Omental fat pad (tissue), 4 donors: Measurements from ENCODE around the gene SLC6A1. TPM values are rescaled to one million over a fixed set of nuclear protein-coding genes. Genes with fewer than 3 reads are reported as not detected.

ENCODE experiments used
- ATAC-seq: fragments of 150-250 bp; one replicate; pipeline ENCODE4 v1.9.1; 2016; ENCODE audit warnings: mild to moderate bottlenecking, moderate library complexity; ENCODE audit not compliant: low FRiP score
- DNase-seq: peaks from one replicate; pipeline ENCODE4 v3.0.0-alpha.2; 2019; ENCODE audit warnings: low spot score
- CTCF ChIP-seq, 3 donors: fragments of 450-650 bp; IDR thresholded peaks; one replicate each; pipeline ENCODE4 v1.5.1; 2016 to 2017; ENCODE audit warnings: antibody characterized with exemption in 3 of 3, mild to moderate bottlenecking in 3 of 3, moderate library complexity in 2 of 3
- total RNA-seq, 4 donors: library from RNA; depleted of rRNA; stranded (reverse); fragments of >200 nt; gene quantifications; one replicate each; pipeline ENCODE4 v1.1.0, GENCODE V29; 2016

SLC6A1 gene
- total RNA-seq, 4 donors from 2014 or later, result 0.09 to 2.0 (median 0.49) TPM

GRCh38 chr3:11054739-11055438 is 62.3 kb downstream of the SLC6A1 start:
- ATAC-seq, result no peak
- no peak for TF ChIP-seq CTCF (IDR thresholded peaks at IDR 0.05)
- DNase-seq, result no peak

GRCh38 chr3:11055496-11055895 is 62.9 kb downstream of the SLC6A1 start:
- no peak for ATAC-seq
- DNase-seq, result no peak
- TF ChIP-seq CTCF (IDR thresholded peaks at IDR 0.05), result no peak

- no peak for DNase-seq
- no peak for ATAC-seq
- no peak for TF ChIP-seq CTCF (IDR thresholded peaks at IDR 0.05)
These were observed 64.0 kb downstream of the SLC6A1 start for GRCh38 chr3:11056531-11057050.

GRCh38 chr3:11057655-11058054 is 65.1 kb downstream of the SLC6A1 start:
- DNase-seq (no peak), ATAC-seq (no peak)
- TF ChIP-seq CTCF (IDR thresholded peaks at IDR 0.05), result no peak

- ATAC-seq, result peak; percentile 63
- TF ChIP-seq CTCF (IDR thresholded peaks at IDR 0.05), result peak in 2 of 3 donors; percentile 25 to 34
- no peak for DNase-seq
These were observed 66.7 kb downstream of the SLC6A1 start for GRCh38 chr3:11059090-11059798.

- no peak for ATAC-seq
- TF ChIP-seq CTCF (IDR thresholded peaks at IDR 0.05), result peak in 1 of 3 donors; percentile 1
- no peak for DNase-seq
These were observed 67.2 kb downstream of the SLC6A1 start for GRCh38 chr3:11059799-11060115.
